T-helper 22 cell (primary cell): ENCODE measurements around the gene RANBP10.
"Not testable (repeated sequence)": the region's sequence is repeated elsewhere in the genome, so short reads cannot be mapped to it uniquely, and the experiment has no call there.

Experiments used
- DNase-seq: peaks from one replicate; pipeline ENCODE4 v3.0.0-alpha.2; 2020; ENCODE audit warnings: low read depth

RANBP10 gene

DNA sequence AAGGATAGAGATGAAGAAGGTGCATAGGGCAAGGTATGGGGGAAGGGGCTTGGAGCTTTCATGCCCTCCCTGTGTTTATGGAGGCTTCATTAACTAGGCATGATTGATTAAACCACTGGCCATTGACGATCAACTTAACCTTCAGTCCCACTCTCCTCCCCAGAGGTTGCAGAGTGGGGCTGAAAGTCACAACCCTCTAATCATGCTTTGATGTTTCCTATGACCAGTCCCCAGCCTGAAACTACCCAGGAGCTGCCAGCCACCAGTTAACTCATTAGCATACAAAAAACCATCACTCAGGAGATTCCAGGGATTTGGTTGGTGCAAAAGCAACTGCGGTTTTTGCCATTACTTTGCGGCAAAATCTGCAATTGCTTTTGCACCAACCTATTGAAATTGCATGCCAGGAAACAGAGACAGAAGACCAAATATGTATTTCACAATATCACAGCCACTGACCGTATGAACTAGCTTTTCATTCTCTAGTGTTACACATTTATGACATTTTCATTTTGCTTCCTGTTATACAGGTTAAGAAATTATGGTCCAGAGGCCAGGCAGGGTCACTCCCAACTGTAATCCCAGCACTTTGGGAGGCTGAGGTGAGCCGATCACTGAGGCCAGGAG lies 92.6 kb downstream of the RANBP10 start:
- DNase-seq = no peak

DNA sequence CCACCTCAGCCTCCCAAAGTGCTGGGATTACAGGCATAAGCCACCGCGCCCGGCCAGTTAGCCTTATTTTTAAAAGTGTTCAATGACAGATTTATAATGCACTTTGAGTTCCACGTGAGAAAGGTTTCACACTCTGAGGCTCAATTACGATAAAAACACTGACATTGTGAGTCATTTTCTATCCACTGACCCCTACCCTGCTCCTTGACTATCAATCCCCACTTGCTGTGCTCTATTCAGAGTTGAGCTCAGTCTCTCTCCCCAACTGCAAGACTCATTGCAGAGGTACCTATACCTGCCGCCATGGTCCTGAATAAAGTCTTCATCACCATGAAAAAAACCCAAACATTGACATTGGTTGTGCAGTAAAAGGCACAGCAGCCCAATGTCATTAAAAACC lies 95.8 kb downstream of the RANBP10 start:
- no peak for DNase-seq

DNA sequence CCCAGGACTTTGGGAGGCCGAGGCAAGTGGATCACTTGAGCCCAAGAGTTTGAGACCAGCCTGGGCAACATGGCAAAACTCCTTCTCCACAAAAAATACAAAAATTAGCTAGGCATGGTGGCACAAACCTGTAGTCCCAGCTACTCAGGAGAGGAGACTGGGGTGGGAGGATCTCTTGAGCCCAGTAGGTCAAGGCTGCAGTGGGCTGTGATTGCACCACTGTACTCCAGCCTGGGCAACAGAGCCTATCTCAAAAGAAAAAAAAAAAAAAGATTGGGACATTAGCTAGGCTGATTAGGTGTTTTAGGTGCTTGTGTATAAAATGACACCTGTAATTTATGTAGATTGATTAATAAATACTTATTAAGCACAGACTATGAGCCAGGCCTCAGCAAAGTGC lies 97.3 kb downstream of the RANBP10 start:
- DNase-seq = no peak

DNA sequence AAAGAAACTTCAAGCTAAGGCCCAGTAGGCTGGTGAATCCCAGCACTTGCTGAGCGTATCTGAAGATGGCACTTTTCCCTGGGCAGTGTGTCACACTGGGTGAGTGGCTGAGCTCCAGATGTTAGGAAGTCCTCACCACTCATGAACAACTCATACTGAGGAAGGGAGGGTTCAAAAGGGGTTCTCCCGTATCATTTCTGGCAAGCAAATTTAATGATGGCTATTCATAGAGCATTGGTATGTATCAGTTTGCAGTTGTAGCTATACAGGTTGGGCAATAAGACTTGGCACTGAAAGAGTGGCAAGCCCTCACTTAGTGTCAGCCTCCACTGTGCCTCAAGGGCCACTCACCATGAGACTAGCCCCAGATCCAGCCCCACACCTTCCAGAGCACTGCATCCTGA lies 98.0 kb downstream of the RANBP10 start:
- no peak for DNase-seq

DNA sequence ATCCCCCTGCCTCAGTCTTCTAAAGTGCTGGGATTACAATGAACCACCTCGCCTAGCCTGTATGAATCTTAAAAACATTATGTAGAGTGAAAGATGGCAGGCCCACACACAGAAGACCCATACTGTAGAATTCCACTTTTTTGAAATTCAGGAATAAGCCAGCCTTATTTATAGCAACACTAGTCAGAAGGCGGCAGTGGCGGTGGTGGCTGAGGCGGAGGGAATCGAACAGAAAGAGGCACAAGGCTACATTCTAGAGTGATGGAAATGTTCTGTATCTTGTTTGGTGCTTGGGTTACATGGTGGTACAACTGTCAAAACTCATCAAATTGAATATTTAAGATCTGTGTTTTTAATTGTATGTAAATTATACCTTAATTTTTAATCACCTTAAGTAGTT lies 98.6 kb downstream of the RANBP10 start:
- no peak for DNase-seq

DNA sequence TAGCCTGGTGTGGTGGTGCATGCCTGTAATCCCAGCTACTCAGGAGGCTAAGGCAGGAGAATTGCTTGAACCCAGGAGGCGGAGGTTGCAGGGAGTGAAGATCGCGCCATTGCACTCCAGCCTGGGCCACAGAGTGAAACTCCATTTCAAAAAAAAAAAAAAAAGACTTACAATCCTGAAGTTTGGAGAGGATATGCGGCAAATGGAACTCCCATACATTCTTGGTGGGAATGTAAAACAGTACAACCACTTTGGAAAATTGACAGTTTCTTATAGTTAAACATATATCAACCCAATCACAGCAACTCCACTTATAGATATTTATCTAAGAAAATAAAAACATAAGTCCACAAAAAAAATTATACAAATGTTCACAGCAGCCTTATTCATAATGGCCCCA lies 99.2 kb downstream of the RANBP10 start:
- DNase-seq = no peak

DNA sequence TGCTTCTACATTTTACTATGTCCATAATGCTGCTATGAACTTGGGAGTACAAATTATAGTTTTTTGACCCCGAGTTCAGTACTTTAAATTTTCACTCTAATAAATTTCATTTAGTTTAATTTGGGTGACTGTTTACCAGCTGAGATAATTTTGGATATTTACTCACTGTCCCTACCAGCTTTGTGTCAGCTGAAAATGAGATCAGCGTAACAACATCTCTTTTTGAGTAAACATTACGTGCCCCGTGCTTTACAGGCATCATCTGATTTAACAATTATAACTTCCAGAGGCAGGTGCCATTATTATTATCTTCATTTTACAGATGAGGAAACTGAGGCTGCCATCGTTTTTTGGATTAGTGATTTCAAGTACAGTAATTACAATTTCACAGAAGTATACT lies 102.2 kb downstream of the RANBP10 start:
- no peak for DNase-seq

DNA sequence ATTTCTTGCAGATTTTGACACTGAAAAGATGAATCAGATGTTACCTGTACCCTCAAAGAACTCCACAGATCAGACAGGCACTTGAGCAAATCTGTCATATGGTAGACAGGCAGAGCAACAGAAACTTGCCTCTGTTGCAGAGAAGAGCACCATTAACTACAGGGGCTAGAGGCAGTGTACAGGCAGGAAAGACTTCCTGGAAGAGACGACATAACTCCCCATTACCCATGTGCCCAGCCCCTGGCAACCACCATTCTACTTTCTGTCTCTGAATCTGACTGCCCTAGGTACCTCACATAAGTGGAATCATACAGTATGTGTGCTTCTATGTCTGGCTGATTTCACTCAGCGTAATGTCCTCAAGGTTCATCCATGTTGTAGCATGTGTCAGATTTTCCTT lies 102.7 kb downstream of the RANBP10 start:
- no peak for DNase-seq

DNA sequence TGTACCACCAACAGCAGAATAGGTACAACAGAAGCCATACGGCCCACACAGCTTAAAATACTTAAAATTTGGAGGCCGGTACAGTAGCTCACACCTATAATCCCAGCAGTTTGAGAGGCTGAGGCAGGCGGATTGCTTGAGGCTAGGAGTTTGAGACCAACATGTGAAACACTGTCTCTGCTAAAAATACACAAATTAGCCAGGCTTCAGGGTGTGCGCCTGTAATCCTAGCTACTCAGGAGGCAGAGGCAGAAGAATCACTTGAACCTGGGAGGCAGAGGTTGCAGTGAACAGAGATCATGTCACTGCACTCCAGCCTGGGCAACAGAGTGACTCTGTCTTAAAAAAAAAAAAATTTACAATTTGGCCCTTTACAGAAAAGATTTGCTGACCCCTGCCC lies 104.2 kb downstream of the RANBP10 start:
- DNase-seq = no peak

DNA sequence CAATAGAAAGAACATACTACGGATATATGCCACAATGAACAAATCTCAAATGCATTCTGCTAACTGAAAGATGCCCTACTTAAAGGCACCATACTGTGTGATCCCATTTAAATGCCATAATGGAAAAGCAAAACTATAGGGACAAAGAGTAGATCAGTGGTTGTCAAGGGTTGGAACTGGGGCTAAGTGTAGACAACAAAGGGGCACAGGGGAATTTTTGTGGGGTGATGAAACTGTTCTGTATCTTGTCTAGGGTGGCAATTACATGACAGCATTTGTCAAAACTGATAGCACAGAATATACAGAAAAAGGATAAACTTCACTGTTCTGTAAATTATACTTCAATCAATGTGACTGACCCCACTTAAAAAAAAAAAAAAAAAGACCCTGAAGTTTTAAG lies 104.9 kb downstream of the RANBP10 start:
- DNase-seq = no peak

DNA sequence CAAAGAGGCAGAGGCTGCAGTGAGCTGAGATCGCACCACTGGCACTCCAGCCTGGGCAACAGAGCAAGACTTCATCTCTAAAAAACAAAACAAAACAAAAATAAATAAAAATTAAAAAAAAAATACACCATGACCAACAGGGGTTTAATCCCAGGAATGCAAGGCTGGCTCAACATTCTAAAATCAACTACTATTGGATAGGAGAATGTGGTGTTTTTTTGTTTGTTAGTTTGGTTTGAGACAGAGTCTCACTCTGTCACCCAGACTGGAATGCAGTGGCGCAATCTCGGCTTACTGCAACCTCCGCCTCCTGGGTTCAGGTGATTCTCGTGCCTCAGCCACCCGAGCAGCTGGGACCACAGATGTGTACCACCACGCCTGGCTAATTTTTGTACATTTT lies 107.1 kb downstream of the RANBP10 start:
- DNase-seq = no peak

DNA sequence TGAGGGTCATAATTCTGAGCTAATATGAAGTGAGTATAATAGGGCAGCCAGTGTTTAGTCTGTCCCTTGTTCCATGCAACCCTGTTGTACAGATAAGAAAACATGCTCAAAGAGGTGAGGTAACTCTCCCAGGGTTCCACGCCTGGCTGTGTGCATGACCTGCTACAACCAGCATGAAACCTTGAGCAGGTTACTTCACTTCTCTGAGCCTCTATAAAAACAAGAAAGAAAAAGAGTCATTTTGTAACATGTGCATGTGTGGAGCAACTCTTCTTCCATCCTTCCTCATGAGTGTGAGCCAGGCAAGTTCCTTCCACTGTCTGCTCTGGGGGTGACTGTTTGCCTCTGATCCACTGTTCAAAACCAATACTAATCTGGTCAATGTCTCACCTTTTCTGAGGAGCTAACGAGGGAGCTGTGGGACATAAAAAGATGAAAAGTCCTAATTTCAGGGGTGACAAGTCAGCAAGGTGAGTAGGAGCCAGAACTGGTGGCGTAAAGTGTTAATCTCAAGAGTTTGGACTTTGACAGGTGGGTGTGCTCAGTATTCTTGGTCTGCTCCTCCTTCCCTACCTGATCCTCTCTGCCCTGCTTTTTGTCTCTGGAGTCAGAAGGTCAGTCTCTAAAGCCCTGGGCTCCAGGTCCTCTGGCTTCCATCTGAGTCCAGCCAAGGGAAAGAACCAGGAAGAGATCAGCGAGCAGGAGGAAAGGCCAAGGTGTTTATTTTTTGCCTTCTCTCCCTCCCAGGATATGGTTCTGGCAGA lies 108.8 kb downstream of the RANBP10 start:
- DNase-seq = no peak

DNA sequence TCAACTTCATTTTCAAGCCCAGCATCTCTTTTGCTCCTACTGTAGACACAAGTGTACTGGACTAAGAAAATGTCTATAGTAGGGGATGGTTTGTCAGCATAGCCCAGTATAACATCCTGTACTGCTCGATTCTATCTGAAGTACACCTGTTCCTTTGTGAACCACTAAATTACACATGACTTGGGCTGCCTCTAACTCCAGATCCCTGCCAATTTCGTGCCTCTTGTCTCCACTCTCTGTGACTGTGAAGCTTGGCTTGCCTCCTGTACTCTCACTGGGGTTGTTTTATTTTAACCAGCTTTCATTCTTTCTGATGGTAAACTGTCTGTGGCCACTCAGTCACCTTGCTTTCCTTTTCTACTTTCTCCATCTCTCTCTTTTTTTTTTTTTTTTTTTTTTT lies 111.7 kb downstream of the RANBP10 start:
- no peak for DNase-seq

DNA sequence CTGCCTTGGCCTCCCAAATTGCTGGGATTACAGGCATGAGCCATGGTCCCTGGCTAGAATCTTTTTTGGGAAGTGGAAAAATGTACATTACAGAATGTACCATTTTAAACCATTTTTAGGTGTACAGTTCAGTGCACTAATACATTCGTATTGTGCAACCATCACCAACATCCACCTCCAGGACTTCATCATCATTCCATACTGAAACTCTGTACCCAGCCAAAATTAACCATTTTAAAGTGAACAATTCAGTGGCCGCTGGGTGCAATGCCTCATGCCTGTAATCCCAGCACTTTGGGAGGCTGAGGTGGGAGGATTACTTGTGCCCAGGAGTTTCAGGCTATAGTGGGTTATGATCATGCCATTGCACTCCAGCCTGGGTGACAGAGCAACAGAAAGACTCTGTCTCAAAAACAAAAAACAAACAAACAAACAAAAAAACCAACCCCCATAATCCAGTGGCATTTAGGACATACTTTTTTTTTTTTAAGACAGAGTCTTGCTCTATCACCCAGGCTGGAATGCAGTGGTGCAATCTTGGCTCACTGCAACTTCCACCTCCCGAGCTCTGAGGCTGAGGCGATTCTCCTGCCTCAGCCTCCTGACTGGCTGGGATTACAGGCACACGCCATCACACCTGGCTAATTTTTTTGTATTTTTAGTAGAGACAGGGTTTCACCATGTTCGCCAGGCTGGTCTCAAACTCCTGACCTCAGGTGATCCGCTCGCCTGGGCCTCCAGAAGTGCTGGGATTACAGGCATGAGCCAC lies 112.7 kb downstream of the RANBP10 start:
- DNase-seq = not testable (repeated sequence)

DNA sequence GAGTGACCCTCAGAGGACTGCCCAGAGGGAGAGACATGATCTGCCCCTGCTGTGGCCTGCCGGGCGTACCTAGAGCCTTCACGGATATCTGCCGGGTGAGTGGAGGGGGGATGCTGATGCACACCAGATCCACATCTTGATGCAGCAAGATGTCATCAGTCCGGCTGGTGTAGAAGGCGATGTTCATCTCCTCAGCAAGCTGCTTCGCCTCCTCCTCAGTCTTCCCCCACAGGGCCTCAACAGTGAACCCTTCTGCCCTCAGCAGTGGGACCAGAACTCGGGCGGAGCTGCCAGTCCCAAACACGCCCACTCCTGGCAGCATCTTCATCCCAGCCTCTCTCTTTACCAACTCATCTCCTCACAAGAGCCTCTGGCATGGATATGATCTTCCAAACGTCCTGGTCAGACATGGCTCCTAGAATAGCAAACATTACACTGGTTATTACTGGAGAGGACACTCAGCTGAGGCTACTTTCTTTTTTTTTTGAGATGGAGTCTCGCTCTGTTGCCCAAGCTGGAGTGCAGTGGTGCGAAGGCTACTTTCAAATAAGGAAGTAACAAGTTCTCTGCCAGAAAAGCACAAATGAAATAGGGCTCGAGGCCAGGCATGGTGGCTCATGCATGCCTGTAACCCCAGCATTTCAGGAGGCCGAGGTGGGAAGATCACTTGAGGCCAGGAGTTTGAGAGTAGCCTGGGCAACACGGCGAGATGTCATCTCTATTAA lies 120.8 kb downstream of the RANBP10 start:
- no peak for DNase-seq

DNA sequence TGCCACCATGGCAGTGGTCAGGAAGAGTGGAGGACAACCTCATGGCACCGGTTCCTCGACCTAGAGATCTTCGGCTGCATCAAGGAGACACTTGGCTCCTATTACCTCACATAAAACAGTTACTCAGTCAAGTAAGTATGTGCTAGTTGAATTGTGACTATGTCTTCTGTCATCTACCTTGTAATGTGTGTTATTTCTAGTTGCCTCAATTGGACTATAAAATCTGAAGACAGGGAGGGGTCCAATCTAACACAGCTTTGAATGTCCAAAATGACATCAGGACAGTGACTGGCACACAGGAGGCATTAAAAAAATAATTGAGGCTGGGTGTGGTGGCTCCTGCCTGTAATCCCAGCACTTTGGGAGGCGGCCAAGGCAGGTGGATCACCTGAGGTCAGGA lies 122.6 kb downstream of the RANBP10 start:
- no peak for DNase-seq

DNA sequence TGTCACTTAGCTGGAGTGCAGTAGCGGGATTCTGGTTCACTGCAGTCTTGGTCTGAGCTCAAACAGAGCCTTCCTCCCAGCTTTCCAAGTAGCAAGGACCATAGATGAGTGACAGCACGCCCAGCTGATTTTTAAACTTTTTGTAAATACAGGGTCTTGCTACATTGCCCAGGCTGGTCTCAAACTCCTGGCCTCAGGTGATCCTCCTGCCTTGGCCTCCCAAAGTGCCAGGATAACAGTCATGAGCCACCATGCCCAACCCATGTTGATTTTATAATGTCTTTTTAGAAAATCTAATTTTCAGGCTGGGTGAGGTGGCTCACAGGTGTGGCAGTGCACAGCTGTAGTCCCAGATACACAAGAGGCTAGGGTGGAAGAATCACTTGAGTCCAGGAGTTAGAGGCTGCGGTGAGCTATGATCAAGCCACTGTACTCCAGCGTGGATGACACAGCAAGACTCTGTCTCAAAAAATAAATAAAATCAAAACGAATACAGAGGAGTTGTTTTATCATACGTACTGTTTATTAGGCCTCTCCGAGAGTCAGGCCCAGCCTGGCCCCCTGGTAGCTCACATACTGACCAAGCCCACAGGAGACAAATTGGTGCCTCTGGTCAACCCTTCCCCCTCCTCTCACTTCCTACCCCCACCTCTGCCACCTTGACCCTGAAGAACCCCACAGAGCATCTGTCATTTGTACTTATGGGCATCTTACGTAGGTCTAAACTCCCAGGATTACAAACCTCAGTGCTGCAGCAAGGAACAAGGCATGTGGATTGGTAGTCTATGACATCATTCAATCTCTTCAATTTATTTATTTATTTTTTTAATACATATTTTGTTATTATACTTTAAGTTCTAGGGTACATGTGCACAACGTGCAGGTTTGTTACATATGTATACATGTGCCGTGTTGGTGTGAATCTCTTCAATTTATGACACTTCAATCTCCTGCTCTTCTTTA lies 126.1 kb downstream of the RANBP10 start:
- DNase-seq = no peak

DNA sequence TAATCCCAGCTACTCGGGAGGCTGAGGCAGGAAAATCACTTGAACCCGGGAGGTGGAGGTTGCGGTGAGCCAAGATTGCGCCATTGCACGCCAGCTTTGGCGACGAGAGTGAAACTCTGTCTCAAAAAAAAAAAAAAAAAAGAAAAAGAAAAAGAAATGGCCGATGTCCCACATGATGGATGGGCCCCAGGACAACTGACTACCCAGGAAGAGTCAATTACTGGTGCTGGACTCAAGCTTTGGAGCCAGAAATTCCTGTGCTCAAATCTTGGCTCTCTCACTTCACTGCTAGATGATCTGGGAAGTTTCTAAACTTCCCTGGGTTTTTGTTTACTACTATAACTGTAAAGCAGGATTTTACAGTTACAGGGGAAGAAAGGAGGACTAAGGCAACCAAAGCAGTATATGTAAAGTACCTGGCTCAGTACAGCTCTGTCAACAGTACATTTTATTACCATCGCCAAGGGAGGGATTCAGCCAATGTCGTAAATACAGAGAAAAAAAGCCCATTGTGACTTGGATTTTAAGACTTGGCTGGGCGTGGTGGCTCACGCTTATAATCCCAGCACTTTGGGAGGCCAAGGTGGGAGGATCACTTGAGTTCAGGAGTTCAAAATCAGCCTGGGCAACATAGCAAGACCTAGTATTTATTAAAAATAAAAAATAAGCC lies 127.9 kb downstream of the RANBP10 start:
- no peak for DNase-seq

DNA sequence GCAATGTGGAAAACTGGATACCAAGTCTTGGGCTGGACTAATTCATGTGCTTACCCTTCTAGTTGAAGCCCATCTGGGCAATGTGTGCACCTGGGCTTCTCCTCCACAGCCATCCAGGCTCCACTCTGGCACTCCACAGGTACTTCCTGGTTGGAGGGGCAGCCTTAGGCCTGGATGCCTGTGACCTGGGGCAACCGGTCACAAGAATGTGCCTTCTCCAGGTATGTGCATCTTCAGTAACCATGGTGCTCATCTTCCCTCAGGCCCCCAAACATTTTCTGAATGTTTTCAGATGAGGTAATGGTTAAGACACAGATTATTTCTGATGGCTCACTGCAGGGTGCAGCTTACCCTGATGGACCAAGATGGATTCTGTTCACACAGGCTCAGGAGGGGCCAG lies 128.6 kb downstream of the RANBP10 start:
- no peak for DNase-seq

DNA sequence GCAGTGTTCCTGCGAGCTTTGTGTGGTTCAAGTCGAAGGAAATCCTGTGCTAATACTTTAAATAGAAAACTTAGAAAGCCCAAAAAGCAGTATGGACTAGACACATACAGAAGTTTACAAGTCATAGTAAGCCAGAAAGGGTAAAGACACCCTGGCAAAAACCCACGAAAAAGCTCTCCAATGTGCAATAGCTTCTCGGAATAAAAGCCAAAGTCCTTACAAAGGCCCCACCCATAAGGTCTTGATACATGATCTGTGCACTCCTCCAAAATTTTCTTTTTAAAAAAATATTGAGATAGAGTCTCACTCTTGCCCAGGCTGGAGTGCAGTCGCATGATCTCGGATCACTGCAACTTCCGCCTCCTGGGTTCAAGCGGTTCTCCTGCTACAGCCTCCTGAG lies 129.4 kb downstream of the RANBP10 start:
- no peak for DNase-seq

DNA sequence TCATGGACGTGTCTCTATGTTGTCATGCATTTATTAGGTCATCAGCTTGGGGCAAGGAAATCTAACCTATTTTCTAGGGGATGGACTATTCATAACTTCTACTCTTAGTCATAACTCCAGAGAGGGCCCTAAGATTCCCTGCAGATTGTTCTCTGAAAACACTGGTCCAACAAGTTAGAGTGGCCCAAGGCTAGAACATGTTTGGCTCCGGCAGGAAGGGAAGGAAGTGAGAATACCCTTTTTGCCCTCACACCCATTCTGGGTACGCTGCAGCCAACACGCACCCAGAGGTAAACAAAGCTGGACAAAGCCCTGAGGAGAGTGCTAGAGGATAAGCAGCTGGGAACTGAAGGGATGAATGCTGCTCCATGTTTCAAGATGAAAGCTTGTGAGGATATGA lies 129.8 kb downstream of the RANBP10 start:
- DNase-seq = no peak
